Measurements from ENCODE around the gene GPR84. TPM values are rescaled to one million over a fixed set of nuclear protein-coding genes. Genes with fewer than 3 reads are reported as not detected.

GPR84 gene
- total RNA-seq = not detected
- polyA plus RNA-seq = not detected

DNA sequence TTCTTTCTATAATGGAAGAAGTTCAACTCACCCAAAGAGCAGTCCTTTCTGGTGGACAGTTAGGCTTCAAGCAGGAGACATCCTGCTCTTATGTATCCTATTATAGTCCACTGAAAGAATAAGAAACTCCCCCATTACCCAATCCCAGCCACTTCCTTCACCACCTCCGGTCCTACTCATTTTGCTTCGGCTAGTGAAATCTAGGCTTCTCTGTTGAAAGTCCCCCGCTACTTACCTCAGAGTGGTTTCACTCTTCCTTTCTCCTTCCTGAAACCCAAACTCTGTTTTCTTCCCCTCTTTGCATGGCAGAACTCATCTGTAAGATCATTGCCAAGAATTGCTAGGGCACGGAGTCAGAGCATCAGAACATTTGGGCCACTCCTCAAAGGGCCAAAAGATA is at the start of gene GPR84:
GPR84 (minus strand) TSS at position 74 of the 400 bp plus-strand sequence. CDS start 635 bp downstream, outside the sequence.
- peaks cover 28% of the 10 kb centered on the region for H3K4me1 ChIP-seq (ENCODE audit: control insufficient read depth, insufficient read depth, low read length, poor library complexity, severe bottlenecking)
- H3K27ac ChIP-seq (ENCODE audit: insufficient read depth, low read length, poor library complexity, severe bottlenecking) = no peak within 1 kb of the TSS
- Mint-ChIP-seq H3K9me3 (no peaks in the 10 kb centered on the region), H3K36me3 (no peaks in the 10 kb centered on the region), H3K27me3 (peaks cover 5% of the 10 kb centered on the region), H3K4me1 (peaks cover 6 to 37% (median 19%) of the 10 kb centered on the region in 4 donors), H3K4me3 (peak within 1 kb of the TSS in 1 of 4 donors; percentile 33), H3K27ac (peak within 1 kb of the TSS in 1 of 3 donors; percentile 72)
- no peaks in the 10 kb centered on the region for H3K36me3 ChIP-seq (ENCODE audit: control insufficient read depth, insufficient read depth, low read length)
- ATAC-seq (ENCODE audit: low read depth in 2 of 2) (no peak), DNase-seq (peak in 1 of 3 donors; percentile 52)
- peaks cover 6% of the 10 kb centered on the region for H3K27me3 ChIP-seq (ENCODE audit: control insufficient read depth, insufficient read depth, low read length)
- H3K4me3 ChIP-seq (ENCODE audit: low read depth, low read length) = no peak within 1 kb of the TSS
- H3K9me3 ChIP-seq (ENCODE audit: control insufficient read depth in 2 of 2, low read length in 2 of 2) = no peaks in the 10 kb centered on the region

DNA sequence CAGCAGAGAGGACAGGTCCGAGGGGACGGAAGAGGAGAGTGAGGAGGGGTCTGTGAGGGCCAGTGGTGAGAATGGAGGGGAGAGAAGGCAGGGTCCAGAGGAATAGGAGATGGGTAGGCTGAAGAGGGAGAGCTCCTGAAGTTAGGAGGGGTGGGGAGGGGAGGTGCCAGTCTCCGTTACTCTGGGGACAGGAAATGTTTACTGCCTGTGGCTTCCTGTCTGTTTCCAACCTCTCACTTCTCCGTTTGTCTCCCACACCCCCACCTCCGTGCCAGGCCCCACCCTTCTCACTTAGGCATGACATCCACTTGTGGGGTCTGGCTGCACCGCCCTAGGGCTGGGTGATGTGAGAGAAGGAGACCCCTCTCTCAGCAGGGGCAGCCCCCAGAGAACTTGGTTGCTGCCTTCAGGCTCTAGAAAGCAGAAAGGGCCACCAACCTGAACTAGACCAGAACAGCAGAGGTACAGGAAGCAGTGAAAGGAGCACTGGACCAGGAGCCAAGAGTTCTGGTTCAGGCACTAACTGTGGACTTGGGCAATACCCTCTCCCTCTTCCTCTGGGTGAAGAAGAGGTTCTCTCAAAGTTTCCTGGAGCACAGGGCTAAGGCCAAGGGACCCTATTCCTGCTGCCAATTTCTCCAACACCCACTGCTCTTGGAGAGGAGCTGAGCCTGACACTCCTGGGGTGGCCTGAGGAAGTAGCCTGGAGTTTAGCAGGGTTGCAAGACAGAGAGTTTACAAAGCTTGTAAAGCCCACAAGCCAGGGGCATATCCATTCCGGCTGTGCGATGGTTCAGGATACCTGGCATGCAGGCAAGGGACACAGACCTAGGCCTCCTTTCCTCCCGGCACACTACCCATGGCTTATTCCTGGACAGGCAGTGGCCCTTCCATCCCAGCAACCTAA is 49.3 kb upstream of the GPR84 start:
- Histone ChIP-seq H3K27ac (ENCODE audit: insufficient read depth, low read length, poor library complexity, severe bottlenecking) (peak overlapping the region; percentile 87), H3K36me3 (ENCODE audit: control insufficient read depth, insufficient read depth, low read length) (peaks cover 11% of the 10 kb centered on the region), H3K4me3 (ENCODE audit: low read depth, low read length) (peak overlapping the region; percentile 82), H3K27me3 (ENCODE audit: control insufficient read depth, insufficient read depth, low read length) (no peaks in the 10 kb centered on the region), H3K4me1 (ENCODE audit: control insufficient read depth, insufficient read depth, low read length, poor library complexity, severe bottlenecking) (peaks cover 75% of the 10 kb centered on the region), H3K9me3 (ENCODE audit: control insufficient read depth in 2 of 2, low read length in 2 of 2) (no peaks in the 10 kb centered on the region)
- peak overlapping the region; percentile 96 to 100 (median 96) for H3K27ac Mint-ChIP-seq
- H3K4me1 Mint-ChIP-seq = peaks cover 11 to 85% (median 41%) of the 10 kb centered on the region in 4 donors
- H3K4me3 Mint-ChIP-seq = peak overlapping the region; percentile 70 to 83 (median 76)
- no peaks in the 10 kb centered on the region for H3K9me3 Mint-ChIP-seq
- ATAC-seq (ENCODE audit: low read depth in 2 of 2) (peak; percentile 84 to 85), DNase-seq (peak; percentile 72 to 89 (median 77))
- peaks cover 12% of the 10 kb centered on the region for H3K36me3 Mint-ChIP-seq
- no peaks in the 10 kb centered on the region for H3K27me3 Mint-ChIP-seq

DNA sequence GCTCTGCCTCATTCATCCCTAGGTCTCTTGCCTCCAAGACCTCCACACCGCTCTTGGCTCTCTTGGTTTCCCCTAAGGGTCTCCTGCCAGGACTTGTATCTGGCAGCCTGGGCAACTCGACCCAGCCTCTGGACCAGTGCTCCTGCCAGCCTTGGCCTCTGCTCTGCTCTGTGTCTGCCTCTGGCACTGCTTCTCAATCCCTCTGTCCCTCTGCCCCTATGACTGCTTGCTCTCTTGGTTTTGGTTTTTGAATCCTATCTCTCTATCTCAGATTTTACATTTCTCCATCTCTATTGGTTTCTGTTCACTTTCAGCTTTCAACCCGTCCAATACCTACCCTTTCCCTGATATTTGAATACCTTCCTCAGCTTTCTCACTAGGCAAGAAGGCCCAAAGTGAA is 48.5 kb upstream of the GPR84 start:
- Mint-ChIP-seq H3K27me3 (no peaks in the 10 kb centered on the region), H3K27ac (peak overlapping the region; percentile 96 to 100 (median 96)), H3K4me1 (peaks cover 11 to 85% (median 46%) of the 10 kb centered on the region in 4 donors), H3K36me3 (peaks cover 17% of the 10 kb centered on the region), H3K9me3 (no peaks in the 10 kb centered on the region), H3K4me3 (peak overlapping the region; percentile 70 to 83 (median 76))
- H3K9me3 ChIP-seq (ENCODE audit: control insufficient read depth in 2 of 2, low read length in 2 of 2) = no peaks in the 10 kb centered on the region
- H3K4me1 ChIP-seq (ENCODE audit: control insufficient read depth, insufficient read depth, low read length, poor library complexity, severe bottlenecking) = peaks cover 69% of the 10 kb centered on the region
- DNase-seq (peak in 2 of 3 donors; percentile 39 to 62), ATAC-seq (ENCODE audit: low read depth in 2 of 2) (peak; percentile 15 to 28)
- peaks cover 17% of the 10 kb centered on the region for H3K36me3 ChIP-seq (ENCODE audit: control insufficient read depth, insufficient read depth, low read length)
- no peaks in the 10 kb centered on the region for H3K27me3 ChIP-seq (ENCODE audit: control insufficient read depth, insufficient read depth, low read length)
- peak overlapping the region; percentile 82 for H3K4me3 ChIP-seq (ENCODE audit: low read depth, low read length)
- peak overlapping the region; percentile 87 for H3K27ac ChIP-seq (ENCODE audit: insufficient read depth, low read length, poor library complexity, severe bottlenecking)

DNA sequence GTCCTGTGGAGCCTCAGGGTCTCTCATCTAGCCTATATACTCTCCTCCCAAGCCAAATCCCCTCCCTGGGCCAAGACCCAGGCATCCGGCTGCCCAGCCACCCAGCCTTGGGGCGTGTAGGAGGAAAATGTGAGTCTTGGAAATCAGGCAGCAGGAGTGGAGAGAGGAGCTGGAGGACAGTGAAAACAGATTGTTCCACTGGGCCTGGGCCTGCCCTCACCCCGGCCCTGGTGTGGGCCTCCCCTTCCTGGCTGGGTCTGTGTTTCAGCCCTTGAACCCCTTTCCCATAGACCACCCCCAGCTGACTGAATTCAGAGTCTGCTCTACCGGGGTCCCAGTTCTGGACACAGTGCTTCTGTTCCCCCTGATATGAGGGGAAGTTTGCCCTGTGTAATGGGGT is 48.1 kb upstream of the GPR84 start:
- H3K27me3 ChIP-seq (ENCODE audit: control insufficient read depth, insufficient read depth, low read length) = no peaks in the 10 kb centered on the region
- Mint-ChIP-seq H3K9me3 (no peaks in the 10 kb centered on the region), H3K4me1 (peaks cover 11 to 85% (median 46%) of the 10 kb centered on the region in 4 donors), H3K27ac (peak overlapping the region; percentile 96 to 100 (median 96)), H3K4me3 (peak overlapping the region; percentile 70 to 83 (median 76)), H3K36me3 (peaks cover 19% of the 10 kb centered on the region), H3K27me3 (no peaks in the 10 kb centered on the region)
- no peaks in the 10 kb centered on the region for H3K9me3 ChIP-seq (ENCODE audit: control insufficient read depth in 2 of 2, low read length in 2 of 2)
- H3K4me3 ChIP-seq (ENCODE audit: low read depth, low read length) = peak overlapping the region; percentile 82
- peaks cover 65% of the 10 kb centered on the region for H3K4me1 ChIP-seq (ENCODE audit: control insufficient read depth, insufficient read depth, low read length, poor library complexity, severe bottlenecking)
- peaks cover 22% of the 10 kb centered on the region for H3K36me3 ChIP-seq (ENCODE audit: control insufficient read depth, insufficient read depth, low read length)
- ATAC-seq (ENCODE audit: low read depth in 2 of 2) (no peak), DNase-seq (no peak)
- H3K27ac ChIP-seq (ENCODE audit: insufficient read depth, low read length, poor library complexity, severe bottlenecking) = peak overlapping the region; percentile 87

DNA sequence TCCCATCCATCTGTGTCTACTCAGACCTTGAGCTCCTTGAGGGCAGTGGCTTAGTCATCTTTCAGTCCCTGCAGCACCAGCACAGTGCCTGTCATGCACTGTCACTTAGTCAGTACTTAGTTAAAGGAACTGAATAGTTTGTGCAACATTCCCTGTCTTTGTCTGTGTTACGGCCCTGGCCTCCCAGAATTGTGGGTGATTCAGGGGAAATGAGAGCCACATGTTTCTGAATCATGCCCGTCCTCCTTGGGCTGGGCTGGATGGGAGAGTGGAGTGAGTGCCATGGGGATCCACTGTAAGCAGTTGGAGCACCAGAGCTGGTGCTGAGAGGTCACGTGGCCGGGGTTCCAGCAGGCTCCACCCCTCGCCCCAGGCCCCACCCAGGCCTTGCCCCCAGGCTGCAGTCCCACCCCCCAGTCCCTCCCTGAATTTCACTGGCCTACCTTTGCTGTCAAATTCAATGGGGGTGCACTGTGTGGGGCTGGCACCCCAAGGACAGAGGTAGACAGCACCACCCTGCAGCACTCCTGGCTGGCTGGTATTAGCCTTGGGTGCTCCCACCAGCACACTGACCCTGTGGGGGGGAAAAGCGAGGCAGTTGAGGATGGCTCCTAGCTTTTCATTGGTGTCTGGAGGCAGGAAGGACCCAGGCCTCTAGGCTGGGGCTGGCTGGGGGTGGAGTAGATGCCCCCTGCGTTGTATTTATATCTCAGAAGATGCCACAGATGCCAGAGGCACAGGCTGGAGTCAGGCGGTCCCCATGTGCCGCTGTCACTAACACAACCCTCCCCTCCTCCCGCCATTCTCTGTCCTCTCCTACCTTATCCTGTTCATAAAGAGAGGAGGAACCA is 47.3 kb upstream of the GPR84 start:
- Histone ChIP-seq H3K4me1 (ENCODE audit: control insufficient read depth, insufficient read depth, low read length, poor library complexity, severe bottlenecking) (peaks cover 57% of the 10 kb centered on the region), H3K27ac (ENCODE audit: insufficient read depth, low read length, poor library complexity, severe bottlenecking) (peak overlapping the region; percentile 87), H3K36me3 (ENCODE audit: control insufficient read depth, insufficient read depth, low read length) (peaks cover 29% of the 10 kb centered on the region), H3K4me3 (ENCODE audit: low read depth, low read length) (peak overlapping the region; percentile 82), H3K27me3 (ENCODE audit: control insufficient read depth, insufficient read depth, low read length) (no peaks in the 10 kb centered on the region), H3K9me3 (ENCODE audit: control insufficient read depth in 2 of 2, low read length in 2 of 2) (no peaks in the 10 kb centered on the region)
- Mint-ChIP-seq H3K9me3 (no peaks in the 10 kb centered on the region), H3K36me3 (peaks cover 27% of the 10 kb centered on the region), H3K4me1 (peaks cover 11 to 85% (median 46%) of the 10 kb centered on the region in 4 donors), H3K4me3 (peak overlapping the region; percentile 17 to 83 (median 74)), H3K27ac (peak overlapping the region; percentile 96 to 100 (median 96)), H3K27me3 (no peaks in the 10 kb centered on the region)
- ATAC-seq (ENCODE audit: low read depth in 2 of 2) (peak; percentile 35 to 38), DNase-seq (peak in 2 of 3 donors; percentile 41 to 78)

DNA sequence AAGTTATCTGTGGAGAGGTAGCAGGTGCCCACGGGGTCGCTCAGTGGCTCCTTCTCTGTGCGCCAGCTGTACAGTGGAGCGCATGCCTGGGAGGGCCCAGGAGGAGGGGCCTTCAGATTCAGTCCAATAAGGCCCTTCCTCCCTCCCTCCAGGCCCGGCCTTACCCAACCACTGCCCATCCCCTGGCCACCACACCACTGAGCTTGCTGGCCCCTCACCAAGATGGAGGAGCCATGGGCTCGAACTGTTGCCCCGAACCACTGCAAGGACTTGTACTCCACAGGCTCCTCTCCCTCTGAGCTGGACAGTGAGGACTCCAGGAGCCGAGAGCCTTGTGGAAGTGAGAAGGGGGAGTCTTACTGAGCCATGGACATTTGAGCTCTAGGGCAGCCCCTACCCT is 45.0 kb upstream of the GPR84 start:
- H3K27ac ChIP-seq (ENCODE audit: insufficient read depth, low read length, poor library complexity, severe bottlenecking) = no peak overlapping the region

DNA sequence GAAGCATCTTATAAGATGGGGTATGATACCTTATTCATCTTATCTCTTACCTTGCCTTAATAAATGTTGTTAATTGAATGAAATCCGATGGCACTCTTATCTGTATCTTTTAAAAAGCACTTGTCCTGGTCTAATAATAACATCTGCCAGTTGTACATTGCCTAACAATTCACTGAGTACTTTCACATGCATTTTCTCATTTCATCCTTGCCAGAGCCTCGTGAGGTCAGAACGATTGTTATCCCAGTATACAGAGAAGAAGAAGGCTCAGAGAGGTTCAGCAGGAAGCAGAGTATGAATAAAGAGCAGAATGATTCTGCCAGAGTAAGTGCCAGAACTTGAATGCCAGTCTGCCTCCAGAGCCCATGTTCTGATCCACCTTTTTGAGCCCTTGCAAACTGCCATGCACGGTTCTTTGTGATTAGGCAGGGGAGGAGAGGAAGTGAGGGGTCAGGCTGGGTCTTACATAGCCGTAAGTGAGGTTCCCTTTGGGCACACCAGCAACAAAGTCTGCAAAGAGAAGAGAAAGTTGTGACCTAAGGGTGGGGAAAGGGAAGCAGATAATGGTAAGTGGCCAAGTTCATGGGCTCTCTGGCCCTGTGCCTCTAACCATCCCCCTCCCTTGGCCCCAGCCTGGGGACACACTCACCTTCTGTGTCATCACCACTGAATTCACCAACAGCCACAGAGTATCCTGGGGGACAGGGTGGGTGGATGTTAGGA is 43.1 kb upstream of the GPR84 start:
- DNase-seq (no peak), ATAC-seq (ENCODE audit: low read depth in 2 of 2) (no peak)
- Mint-ChIP-seq H3K27me3 (no peaks in the 10 kb centered on the region), H3K27ac (peak overlapping the region; percentile 50 to 85 (median 62)), H3K4me3 (no peak overlapping the region), H3K9me3 (no peaks in the 10 kb centered on the region), H3K4me1 (peaks cover 11 to 68% (median 31%) of the 10 kb centered on the region in 4 donors), H3K36me3 (peaks cover 45% of the 10 kb centered on the region)
- Histone ChIP-seq H3K4me1 (ENCODE audit: control insufficient read depth, insufficient read depth, low read length, poor library complexity, severe bottlenecking) (peaks cover 28% of the 10 kb centered on the region), H3K4me3 (ENCODE audit: low read depth, low read length) (no peak overlapping the region), H3K27ac (ENCODE audit: insufficient read depth, low read length, poor library complexity, severe bottlenecking) (no peak overlapping the region), H3K36me3 (ENCODE audit: control insufficient read depth, insufficient read depth, low read length) (peaks cover 68% of the 10 kb centered on the region), H3K27me3 (ENCODE audit: control insufficient read depth, insufficient read depth, low read length) (no peaks in the 10 kb centered on the region), H3K9me3 (ENCODE audit: control insufficient read depth in 2 of 2, low read length in 2 of 2) (no peaks in the 10 kb centered on the region)

More for the DNA sequence above, 45.0 kb upstream of the GPR84 start:
- Mint-ChIP-seq H3K27ac (peak overlapping the region; percentile 62 to 89 (median 83)), H3K36me3 (peaks cover 39% of the 10 kb centered on the region), H3K4me3 (no peak overlapping the region), H3K27me3 (no peaks in the 10 kb centered on the region), H3K4me1 (peaks cover 15 to 85% (median 44%) of the 10 kb centered on the region in 4 donors), H3K9me3 (no peaks in the 10 kb centered on the region)
- ATAC-seq (ENCODE audit: low read depth in 2 of 2) (no peak), DNase-seq (no peak)
- no peaks in the 10 kb centered on the region for H3K27me3 ChIP-seq (ENCODE audit: control insufficient read depth, insufficient read depth, low read length)
- no peaks in the 10 kb centered on the region for H3K9me3 ChIP-seq (ENCODE audit: control insufficient read depth in 2 of 2, low read length in 2 of 2)
- peaks cover 43% of the 10 kb centered on the region for H3K4me1 ChIP-seq (ENCODE audit: control insufficient read depth, insufficient read depth, low read length, poor library complexity, severe bottlenecking)
- no peak overlapping the region for H3K4me3 ChIP-seq (ENCODE audit: low read depth, low read length)
- peaks cover 52% of the 10 kb centered on the region for H3K36me3 ChIP-seq (ENCODE audit: control insufficient read depth, insufficient read depth, low read length)
